Measurements from ENCODE around the gene SMARCE1.

DNA sequence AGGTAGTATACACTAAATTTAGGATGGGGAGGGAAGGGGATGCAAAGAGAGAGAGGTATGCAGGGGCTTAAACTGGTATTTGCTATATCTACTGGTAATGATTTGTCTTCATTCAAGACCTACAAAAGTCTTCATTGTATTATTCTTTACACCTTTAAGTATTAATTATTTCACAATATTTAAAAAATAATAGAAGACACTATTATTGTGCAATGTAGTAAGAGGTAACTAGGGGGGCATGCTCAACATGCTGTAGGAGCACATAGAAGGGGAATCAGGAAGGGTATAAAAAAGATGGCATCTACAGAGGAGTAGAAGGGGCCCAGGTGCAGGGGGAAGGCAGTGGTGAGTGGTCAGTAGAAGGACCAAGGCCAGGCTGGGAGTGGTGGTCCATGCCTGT is 67.5 kb downstream of the SMARCE1 start:
- TF ChIP-seq EZH2 (optimal IDR thresholded peaks at IDR 0.05; ENCODE audit: low read depth, low read length) (no peak), EZH2phosphoT487 (IDR thresholded peaks at IDR 0.05; ENCODE audit: low read length) (no peak)

All from MM.1S (cell line).